DMS53 treated with DMSO at 0.1 percent for 48 hours (cell line): ENCODE results near the gene SPAG16.
A peak's percentile ranks its signal among the peaks of the same experiment; 100 is the strongest.
"Not testable (repeated sequence)": the region's sequence is repeated elsewhere in the genome, so short reads cannot be mapped to it uniquely, and the experiment has no call there.

Experiments
- DNase-seq: peaks from one replicate; lab custom pipeline; 2025; ENCODE audit not compliant: unreplicated experiment; lab: John Stamatoyannopoulos, UW

The SPAG16 gene

DNA sequence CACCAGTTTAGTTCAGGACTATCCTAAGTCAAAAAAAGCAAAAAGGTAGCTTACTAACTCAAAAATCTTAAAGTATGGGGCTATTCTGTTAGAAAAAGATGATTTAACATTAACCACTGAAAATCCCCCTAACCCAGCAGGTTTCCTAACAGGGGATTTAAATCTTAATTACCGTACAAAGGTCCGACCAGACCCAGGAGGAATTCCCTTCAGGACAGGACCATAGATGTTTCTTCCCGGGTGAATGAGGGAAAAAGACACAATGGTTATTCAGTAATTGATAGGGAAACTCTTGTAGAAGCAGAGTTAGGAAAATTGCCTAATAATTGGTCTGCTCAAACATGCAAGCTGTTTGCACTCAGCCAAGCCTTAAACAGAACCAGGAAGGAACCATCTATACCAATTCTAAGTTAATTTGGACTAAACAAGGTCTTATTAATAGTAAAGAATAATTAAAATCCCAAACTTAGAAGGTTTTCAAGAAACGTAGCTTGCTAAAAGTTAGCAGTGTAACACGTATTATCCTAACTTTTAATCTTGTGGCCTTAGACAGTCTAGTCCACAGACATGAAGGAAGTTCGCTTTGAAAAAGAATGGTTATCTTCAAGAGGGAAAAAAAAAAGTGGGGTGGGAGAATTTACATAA is 124.3 kb downstream of the SPAG16 start:
- not testable (repeated sequence) for DNase-seq

DNA sequence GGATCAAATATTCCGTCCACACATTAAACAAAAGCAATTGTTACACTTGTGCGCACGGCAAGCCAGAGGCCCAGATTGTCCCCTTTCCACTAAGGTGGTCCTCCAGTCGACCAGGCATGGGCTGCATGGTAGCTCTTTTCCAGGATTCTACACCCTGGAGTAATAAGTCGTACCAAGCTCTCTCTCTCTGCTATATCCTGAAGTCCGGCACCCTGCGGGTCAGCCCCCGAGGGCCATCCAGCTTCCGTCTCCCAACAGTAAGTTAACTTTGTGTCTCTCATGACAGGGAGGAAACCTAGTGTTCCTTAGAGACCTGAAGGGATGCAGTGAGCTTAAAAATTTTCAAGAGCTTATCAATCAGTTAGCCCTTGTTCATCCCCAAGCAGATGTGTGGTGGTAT is 126.4 kb downstream of the SPAG16 start:
- DNase-seq: not testable (repeated sequence)

DNA sequence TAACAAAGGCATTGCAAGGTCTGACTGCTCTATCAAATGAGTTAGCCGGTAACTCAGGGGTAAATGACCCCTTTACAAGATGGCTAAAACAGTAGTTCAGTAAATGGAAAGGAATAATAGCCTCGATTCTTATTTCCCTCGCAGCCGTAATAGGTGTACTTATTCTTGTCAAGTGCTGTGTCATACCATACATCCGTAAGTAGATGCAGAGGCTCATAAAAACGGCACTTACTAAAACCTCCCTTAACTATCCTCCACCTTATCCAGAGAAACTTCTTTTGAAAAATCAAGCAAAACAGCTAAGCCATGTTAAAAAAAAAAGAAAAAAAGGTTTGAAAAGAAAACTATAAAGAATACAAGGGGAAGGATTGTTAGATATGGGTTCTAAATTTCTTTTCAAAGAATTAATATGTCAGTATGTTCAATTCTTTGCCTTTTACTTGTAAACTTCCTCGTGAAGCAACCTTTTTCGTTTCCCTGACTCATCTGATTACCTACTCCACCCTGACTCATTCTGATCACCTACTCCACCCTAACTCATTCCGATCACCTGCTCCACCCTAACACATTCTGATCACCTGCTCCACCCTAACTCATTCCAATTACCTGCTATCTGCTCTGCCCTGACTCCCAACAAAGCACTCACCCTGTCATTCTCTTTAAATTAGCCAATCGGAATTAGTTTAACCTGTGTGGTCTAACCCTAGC is 127.5 kb downstream of the SPAG16 start:
- no peak for DNase-seq

DNA sequence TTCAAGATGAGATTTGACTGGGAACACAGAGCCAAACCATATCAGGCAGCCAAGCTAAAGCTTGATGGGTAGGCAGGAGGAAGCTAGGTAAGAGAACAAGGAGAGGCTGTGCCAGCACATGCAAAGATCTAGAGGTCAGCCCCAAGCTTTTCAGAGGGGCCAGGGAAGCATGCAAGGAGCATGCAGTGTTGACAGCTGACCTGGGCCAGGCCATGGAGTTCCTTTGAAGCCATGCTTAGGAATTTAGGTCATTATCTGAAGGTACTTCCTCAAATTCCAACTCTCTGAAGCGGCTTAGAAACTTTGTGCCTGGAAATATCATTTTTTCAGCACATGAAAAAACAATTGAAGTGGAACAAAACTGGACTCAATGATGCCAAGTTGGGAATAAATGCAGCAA is 130.8 kb downstream of the SPAG16 start:
- no peak for DNase-seq

DNA sequence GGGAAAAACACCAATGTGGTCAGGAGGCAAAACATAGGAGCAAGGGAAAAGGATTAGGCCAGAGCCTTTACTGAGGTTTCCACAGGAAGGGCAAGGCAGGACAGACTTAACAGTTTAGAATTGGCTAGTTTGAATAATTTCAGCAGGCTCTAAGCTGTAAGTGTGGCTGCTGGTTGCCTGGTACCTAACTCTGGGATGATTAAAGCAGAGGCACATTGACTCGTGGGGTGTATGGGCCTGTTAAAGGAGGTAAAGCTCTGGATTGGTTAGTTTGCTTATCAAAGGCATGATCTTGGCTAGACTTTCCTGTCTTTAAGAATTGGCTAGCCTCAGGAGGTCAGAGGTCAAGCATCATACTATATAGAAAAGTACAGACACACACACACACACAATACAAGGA is 132.6 kb downstream of the SPAG16 start:
- no peak for DNase-seq

DNA sequence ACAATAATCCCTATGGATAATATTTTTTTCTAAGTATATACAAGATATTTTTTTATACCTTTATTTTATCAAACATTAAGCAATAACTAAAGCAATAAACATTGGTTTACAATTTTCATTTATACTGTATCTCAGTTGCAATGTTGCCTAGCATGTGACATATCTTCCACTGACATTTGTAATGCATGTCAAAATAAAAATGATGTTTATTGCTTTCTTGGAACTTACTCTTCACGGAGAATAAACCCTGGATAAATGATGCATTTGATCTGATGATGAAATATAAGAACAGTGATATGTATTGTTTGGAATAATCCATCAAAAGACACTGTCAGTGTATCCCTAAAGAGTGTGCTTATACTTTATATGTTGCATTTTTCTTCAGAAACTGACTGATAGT is 135.7 kb downstream of the SPAG16 start:
- no peak for DNase-seq

DNA sequence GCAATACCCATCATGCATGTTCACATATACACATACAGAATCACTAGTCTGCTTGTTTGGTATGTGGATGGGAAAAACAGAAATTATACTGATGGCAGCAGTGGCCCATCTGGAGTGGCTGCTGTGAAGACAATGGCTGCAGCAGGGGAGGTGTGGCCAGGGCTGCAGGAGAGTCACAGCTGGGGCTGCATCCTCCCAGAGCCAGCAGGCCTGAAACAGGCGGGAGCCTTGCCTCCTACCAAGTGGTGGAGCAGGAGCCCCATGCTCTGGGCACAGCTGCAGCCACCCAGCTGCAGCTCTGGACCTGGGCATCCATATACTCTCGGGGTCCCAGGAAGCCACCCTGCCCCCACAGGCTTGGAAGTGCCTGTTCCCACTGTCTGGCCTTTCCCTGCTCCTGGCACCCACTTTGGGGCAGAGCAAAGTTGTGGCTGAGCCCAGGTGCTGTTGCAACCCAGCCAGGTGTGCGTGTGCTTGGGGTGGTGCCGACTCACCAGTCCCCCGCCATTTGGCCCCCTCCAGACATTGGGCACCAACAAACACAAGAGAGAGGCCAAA is 136.6 kb downstream of the SPAG16 start:
- no peak for DNase-seq

DNA sequence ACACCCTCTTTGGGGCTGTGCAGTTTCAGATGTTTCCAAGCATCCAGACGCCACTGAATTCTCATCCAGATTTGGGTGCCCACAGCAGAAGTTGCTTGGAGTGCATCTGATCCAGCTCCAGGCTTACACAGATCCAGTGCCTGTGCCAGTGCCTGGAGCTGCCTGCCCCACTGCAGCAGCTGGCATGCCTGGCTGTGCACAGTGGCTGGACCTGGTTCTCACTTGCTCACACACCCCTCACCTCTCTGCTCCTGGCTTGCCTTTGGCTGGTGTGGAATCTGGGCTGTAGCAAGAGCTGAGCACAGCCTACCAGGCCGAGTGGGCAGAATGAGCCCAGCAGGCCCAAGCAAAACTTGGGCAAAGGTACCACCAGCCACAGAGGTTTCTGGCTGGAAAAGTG is 137.9 kb downstream of the SPAG16 start:
- DNase-seq: no peak

DNA sequence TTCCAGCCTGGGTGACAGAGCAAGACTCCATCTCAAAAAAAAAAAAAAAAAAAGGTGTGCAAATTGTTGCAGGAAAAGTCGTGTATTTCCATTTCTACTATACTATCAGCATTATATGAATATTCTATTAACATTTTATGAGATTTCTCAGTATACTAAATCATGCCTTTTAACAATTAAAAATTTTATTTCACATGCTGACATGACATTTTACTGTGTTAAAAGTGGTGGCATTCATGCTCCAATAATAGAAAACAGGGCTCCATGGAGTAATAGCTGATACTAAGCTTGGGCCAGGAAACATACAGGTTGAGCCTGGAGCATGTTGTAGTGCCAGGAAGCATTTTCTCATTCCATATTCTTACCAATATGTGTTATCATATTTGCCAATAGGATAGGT is 141.4 kb downstream of the SPAG16 start:
- DNase-seq: no peak

DNA sequence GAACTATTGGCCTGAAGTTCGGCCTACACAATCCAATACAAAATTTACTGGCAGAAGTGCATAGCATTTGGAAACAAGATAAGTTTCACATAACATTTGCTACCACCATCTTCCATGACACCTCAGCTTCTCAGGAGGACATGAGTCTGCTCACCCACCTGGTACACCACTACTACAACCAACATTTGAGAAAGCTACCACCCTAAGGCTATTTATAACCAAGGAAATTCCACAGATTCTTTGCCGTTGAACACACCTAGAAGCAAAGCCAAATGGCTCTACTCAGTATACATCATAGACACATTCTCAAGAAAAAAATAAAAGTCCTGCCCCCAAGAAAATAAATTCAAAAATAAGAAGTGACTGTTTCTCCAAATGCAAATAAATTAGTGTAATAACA is 145.3 kb downstream of the SPAG16 start:
- DNase-seq: no peak

DNA sequence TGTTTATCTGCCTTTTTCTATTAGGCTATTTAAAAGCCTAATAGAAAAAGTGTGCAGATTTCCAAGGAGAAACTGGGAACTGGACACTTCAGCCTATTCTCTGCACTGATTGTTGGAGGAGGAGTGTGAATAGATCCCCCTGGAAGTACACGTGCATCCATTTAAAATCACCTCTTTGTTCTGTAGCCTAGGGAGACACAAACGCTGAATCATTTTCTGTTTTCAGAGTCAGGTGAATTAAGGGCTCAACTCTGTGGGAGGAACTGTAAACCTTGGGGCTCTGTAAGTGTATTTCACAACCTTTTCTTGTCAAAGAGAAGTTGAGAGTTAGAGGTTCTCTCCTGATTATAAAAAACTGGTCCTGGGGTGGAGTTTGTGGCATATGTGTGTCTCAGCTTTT is 159.7 kb downstream of the SPAG16 start:
- no peak for DNase-seq

DNA sequence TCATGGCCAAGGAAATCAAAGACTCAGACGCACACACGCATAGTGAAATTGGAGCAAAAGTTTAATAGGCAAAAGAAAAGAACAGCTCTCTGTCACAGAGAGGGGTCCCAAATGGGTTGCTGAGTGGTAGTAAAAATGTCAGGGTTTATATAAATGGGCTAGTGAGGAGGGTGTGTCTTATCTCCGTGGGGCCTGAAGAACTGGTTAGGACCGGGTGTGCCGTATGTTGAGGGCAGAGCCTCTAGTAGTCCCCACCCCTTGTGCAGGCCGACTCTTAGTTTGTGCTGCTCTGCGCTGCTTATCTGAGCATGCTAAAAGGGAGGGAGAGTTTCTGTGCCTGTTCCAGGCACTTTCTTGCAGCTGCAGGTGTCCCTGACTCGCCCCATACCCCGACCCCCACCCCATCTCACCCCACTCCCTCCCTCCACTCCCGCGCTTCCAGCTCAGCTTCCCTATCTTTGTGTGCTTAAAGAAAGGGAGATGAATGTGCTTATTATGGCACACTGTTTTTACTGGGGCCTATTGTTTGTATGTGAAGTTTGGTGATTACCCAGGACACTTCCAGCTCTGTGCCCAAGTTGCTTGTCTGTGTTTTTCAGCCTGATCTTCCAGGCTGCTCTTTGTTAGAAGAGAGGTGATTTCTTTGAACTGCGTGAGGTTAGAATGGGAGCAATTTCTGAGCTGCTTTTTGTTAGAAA is 167.4 kb downstream of the SPAG16 start:
- no peak for DNase-seq

DNA sequence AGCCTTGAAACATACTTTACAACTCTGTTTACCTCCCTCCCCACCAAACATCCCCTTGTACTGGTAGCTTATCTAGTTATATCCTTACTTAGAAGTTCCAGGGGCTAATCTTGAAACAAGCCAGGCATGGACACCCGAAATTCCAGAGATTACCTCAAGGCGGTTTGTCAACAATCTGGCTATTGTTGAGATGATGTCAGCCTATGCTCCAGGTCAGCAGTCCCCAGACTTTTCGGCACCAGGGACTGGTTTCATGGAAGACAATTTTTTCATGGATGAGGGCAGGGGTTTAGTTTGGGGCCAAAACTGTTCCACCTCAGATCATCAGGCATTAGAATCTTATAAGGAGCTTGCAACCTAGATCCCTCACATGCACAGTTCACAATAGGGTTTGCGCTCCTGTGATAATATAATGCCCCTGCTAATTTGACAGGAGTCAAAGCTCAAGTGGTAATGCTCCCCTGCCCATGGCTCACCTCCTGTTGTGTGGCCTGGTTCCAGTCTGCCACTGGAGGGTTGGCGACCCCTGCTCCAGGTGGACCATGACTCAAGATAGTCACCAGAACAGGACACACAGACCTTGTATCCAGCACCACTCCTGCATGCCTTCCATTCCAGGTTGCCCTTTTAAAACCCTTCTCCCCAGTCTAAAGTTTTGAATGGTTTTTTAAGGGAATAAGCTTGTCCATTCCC is 171.2 kb downstream of the SPAG16 start:
- no peak for DNase-seq

DNA sequence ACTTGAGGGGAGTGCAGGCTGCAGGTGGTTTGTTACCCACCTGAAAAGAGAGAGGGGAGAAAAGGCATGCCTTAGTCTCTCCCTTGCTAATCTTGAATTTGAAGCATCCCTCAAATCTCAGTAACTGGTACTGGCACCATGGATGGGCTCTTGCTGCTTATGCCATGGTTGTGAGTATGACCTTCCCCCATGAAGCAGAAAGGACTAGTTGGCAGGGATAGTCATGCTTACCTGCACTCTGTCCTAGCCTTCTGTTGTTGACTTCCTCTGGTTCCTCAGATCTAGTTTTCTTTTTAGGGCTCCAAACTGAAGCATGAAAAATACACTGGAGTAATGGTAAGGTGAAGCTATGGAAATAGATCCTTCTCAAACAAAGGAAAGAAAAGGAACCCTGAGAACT is 191.2 kb downstream of the SPAG16 start:
- no peak for DNase-seq

DNA sequence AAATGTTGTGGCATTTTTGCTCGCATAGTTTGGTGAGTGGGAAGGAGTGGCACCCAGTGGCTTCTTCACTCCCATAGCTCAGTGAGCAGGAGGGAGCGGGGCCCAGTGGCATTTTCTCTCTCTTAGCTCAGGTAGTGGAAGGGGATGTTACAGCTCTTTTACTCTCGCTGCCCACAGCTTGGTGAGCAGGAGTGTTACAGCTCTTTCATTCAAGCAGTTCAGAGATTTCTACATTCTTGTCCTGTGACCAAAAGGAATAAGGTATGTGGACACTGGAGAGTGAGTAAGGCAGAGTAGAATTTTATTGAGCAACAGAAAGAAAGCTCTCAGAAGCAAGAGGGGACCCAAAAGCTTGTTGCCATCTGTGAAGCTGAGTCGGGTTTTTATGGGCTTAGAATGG is 192.4 kb downstream of the SPAG16 start:
- DNase-seq: no peak

DNA sequence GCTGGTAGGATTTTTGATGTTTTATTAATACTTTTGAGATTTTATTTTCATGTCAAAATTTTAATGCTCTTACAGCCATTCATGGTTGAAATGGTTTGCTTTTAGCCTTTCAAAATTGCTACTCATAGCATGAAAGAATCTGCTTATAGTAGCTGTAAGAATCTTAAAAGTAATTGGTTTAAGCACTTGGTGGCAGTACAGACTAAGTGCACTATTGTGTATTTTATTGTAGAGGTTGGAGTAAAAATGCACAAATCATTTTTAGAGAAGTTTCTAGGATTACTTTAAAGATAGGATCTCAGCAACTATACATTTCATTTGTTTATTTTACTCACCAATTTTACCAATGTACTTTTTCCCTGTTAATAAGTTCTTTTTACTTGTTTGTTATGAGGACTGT is 205.8 kb downstream of the SPAG16 start:
- peak; percentile 1 for DNase-seq

DNA sequence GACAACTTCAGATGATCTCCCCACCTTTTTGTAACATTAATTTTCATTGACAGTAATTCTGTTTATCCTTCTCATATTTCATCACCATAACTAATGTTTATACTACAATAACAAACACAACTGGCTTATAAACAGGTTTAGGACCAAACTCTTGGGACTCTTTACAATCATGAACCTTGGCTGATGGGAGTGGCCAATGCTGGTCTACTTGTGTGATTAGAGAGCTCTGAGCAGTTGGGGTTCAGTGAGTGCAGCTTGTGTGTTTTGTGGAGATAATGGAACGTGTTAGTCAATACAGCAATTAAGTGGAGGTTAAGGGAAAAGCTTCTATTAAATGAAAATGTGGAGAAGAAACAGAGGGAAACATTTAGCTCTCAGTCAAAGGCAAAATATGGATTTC is 207.1 kb downstream of the SPAG16 start:
- no peak for DNase-seq

DNA sequence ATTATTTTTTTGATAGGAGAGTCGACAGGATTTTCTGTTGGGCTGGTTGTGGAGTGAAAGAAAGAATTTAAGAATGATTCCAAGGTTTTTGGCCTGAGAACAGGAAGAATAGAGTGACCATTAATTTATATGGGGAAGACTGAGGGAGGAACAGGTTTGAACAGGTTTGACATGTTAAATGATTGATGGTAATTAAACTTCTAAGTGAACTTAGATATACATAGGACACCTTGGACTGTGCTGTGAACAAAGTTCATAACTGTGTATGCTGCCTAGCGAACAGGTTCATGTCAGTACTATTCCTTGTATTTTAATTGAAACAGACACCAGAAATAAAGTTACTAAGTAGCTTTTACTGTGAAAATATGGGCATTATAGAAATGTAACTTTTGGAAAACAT is 212.0 kb downstream of the SPAG16 start:
- DNase-seq: no peak

DNA sequence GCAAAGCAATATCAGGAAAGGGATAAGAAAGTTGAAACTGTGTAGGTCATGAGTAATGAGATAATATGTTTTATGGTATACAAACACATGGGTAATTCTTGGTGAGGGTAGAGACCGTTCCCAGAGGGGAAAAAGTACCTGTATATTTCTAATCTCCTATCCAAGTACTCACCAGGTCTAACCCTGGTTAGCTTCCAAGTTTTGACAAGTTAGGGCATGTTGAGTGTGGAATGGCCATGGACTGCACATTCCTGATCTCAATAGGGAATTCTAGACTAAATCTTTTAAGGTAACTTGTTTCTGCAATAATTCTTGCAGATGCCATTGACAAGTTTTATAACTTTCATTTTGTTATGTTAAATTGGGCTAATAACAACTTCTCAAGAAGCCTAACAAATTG is 216.6 kb downstream of the SPAG16 start:
- DNase-seq: no peak

DNA sequence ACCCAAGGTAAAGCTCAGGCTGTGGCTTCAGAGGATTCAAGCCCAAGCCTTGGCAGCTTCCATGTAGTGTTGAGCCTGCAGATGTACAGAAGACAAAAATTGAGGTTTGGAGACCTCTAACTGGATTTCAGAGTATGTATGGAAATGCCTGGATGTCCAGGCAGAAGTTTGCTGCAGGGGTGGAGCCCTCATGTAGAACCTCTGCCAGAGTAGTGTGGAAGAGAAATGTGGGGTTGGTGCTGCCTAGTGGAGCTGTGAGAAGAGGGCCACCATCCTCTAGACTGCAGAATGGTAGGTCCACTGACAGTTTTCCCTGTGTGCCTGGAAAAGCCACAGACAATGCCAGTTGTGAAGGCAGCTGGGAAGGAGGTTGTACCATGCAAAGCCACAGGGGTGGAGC is 239.9 kb downstream of the SPAG16 start:
- no peak for DNase-seq

DNA sequence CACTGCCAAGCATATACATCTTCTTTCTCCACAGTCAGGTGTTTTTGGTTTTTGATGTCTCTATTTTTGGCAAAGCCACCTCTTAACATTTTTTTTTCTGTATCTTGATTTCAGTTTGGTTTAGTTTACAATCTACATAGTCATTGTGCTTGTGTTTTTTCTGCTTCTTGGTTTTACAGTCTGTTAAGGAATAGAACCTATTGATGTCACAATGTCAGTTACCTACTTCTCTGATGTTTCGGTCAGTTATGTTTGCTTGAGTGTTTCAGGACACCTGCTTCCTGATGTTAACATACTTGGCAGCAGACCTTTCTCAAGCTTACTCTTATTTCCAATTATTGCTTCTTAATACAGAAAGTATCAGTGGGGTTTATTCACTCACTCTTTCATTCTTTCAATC is 253.3 kb downstream of the SPAG16 start:
- DNase-seq: peak; percentile 21

DNA sequence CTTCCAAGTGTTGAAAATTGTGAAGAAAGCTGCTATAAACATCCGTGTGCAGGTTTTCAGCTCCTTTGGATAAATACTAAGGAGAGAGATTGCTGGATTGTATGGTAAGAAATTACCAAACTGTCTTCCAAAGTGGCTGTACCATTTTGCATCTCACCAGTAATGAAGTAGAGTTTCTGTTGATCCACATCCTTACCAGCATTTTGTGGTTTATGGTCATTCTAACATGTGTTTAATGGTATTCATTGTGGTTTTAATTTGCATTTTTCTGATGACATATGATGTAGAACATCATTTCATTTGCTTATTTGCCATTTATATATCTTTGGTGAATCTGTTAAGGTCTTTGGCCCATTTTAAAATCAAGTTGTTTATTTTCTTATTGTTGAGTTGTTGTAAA is 260.7 kb downstream of the SPAG16 start:
- no peak for DNase-seq
